ENCODE results near the gene CLIC2. TPM values are rescaled to one million over a fixed set of nuclear protein-coding genes. Genes with fewer than 3 reads are reported as not detected.

The CLIC2 gene
- total and polyA plus RNA-seq, 12 donors: 4.3 to 24.2 (median 9.0) TPM

DNA sequence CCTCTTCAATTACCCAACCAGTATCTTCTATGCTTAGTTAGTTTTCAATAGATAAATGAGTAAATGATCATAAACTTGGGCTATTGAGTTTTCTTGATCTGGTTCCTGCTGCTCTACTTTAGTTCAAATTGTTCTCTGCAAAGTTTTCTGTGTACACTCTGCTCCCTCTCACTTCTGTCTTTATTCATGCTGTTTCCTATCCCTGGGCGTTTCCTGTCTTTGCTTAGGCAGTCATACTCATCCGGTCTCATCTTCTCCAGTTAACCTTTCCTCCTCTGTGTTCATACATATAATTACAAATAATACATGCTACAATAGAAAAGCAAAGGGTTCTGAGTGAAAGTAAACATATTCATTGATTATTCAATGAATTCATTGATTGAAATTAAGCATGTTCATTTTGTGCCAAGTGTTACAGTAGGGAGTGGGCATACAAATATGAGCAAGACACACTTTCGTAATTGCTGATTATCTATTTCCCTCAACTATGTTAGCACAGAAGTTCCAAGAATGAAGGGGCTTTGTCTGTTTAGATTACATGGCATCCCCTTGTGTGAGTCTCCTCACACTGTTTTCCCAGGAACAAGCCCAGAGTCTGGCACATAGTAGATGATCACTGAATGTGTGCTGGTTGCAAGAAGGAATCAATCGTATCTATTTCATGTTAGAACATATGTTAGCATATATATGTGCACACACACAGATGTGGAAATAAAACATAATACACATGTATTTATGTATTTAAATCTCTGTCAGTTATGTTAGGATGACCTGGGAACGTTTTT, 71.3 kb downstream of the CLIC2 start:
- no peak for ATAC-seq
- no peak for DNase-seq
- no peaks in the 10 kb centered on the region for H3K27me3 ChIP-seq
- TF ChIP-seq, protein P1, sequence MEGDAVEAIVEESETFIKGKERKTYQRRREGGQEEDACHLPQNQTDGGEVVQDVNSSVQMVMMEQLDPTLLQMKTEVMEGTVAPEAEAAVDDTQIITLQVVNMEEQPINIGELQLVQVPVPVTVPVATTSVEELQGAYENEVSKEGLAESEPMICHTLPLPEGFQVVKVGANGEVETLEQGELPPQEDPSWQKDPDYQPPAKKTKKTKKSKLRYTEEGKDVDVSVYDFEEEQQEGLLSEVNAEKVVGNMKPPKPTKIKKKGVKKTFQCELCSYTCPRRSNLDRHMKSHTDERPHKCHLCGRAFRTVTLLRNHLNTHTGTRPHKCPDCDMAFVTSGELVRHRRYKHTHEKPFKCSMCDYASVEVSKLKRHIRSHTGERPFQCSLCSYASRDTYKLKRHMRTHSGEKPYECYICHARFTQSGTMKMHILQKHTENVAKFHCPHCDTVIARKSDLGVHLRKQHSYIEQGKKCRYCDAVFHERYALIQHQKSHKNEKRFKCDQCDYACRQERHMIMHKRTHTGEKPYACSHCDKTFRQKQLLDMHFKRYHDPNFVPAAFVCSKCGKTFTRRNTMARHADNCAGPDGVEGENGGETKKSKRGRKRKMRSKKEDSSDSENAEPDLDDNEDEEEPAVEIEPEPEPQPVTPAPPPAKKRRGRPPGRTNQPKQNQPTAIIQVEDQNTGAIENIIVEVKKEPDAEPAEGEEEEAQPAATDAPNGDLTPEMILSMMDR (IDR thresholded peaks at IDR 0.05): no peak
- peak overlapping the region in 1 of 10 donors; percentile 66 for H3K27ac ChIP-seq
- peaks cover 0 to 12% (median 0%) of the 10 kb centered on the region in 9 donors for H3K4me1 ChIP-seq
- no peaks in the 10 kb centered on the region for H3K36me3 ChIP-seq
- intact Hi-C loops (cut with DNase I): no loop called here
- 38 to 48% methylated on average over 5 of the region's 5 CpGs for WGBS, 2 donors
- H3K4me3 ChIP-seq: peak overlapping the region in 1 of 10 donors; percentile 55
- peaks cover 0 to 12% (median 0%) of the 10 kb centered on the region in 11 donors for H3K9me3 ChIP-seq

DNA sequence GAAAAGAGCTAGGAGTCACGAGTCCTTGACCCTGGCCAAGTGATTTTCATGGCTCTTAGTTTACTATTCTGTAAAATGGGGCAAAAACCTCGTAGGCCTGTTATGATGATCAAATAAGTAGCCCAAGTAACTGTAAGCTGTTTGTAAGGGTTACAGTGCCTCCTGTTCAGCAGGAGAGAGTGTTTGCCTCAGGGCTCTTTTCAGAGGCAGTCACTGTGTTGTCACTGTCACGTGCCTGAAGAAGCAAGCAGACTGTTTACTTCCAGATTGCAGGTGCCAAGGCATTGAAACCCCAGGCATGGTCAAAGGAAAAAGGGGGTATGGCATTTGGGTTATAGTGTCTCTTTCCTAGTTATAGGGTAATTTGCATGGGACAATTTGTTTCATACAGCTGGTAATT, 74.7 kb downstream of the CLIC2 start:
- TF ChIP-seq, protein P1 (IDR thresholded peaks at IDR 0.05): no peak
- peaks cover 0 to 11% (median 0%) of the 10 kb centered on the region in 9 donors for H3K4me1 ChIP-seq
- DNase-seq (no peak), ATAC-seq (no peak)
- H3K9me3 ChIP-seq: no peaks in the 10 kb centered on the region
- H3K27ac ChIP-seq: no peak overlapping the region
- WGBS, 2 donors: 75 to 87% methylated on average over 3 of the region's 3 CpGs
- no peak overlapping the region for H3K4me3 ChIP-seq
- H3K27me3 ChIP-seq: no peaks in the 10 kb centered on the region
- H3K36me3 ChIP-seq: no peaks in the 10 kb centered on the region
- intact Hi-C loops (cut with DNase I): no loop called here

DNA sequence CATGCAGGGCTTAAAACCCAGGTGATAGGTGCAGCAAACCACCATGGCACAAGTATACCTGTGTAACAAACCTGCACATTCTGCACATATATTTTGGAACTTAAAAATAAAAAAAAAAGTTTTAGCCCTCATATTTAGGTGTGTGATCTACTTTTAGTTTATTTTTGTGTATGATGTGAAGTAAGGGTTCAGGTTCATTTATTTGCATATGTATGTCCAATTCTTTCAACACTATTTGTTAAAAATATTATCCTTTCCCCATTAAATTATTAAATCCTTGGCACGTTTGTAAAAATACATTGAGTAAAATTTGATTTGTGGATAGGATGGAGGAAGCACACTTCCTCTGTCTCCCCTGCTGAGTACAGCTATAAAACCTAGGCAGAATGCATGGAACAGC, 83.0 kb downstream of the CLIC2 start:
- intact Hi-C loops (cut with DNase I): no loop called here
- Histone ChIP-seq H3K4me3 (no peak overlapping the region), H3K36me3 (no peaks in the 10 kb centered on the region), H3K4me1 (no peaks in the 10 kb centered on the region), H3K27me3 (no peaks in the 10 kb centered on the region), H3K9me3 (no peaks in the 10 kb centered on the region), H3K27ac (no peak overlapping the region)
- TF ChIP-seq, protein P1 (IDR thresholded peaks at IDR 0.05): no peak
- 62 to 63% methylated on average over 1 of the region's 1 CpG for WGBS, 2 donors
- DNase-seq: no peak
- no peak for ATAC-seq

DNA sequence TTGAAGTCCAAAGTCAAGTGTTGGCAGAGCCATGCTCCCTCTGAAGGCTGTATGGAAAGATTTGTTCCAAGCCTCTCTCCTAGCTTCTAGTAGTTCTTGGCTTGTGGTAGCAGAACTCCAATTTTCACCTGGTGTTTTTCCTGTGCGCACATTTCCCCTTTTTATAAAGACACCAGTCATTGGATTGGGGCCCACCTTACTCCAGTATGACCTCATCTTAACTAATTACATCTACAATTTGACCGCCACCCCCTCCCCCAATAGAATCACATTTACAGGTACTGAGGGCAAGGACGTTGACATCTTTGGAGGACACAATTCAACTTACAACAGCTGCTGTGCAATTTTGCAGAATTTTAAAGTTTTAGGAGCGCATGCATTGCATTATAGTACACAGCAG, 86.9 kb downstream of the CLIC2 start:
- ATAC-seq (no peak), DNase-seq (no peak)
- no peaks in the 10 kb centered on the region for H3K36me3 ChIP-seq
- H3K27ac ChIP-seq: no peak overlapping the region
- 85 to 92% methylated on average over 4 of the region's 4 CpGs for WGBS, 2 donors
- no peaks in the 10 kb centered on the region for H3K4me1 ChIP-seq
- TF ChIP-seq, protein P1 (IDR thresholded peaks at IDR 0.05): no peak
- no peaks in the 10 kb centered on the region for H3K27me3 ChIP-seq
- H3K4me3 ChIP-seq: no peak overlapping the region
- intact Hi-C loops (cut with DNase I): no loop called here
- H3K9me3 ChIP-seq: no peaks in the 10 kb centered on the region

All from heart right ventricle (tissue), 16 donors.